ENCODE measurements around the gene PRODH2.

PRODH2 gene

GRCh38 chr19:35757231-35757748, 55.4 kb downstream of the PRODH2 start:
- no peak for DNase-seq

- DNase-seq: no peak
Observed at GRCh38 chr19:35756377-35757230, 56.0 kb downstream of the PRODH2 start, which contains the start of gene HSPB6. Gene HSPB6 (minus strand): TSS chr19:35757029. CDS start chr19:35757008, 21 bp downstream.

GRCh38 chr19:35755550-35756376, 56.9 kb downstream of the PRODH2 start:
- DNase-seq: no peak

- DNase-seq: no peak
Observed at GRCh38 chr19:35755131-35755549, 57.5 kb downstream of the PRODH2 start.

GRCh38 chr19:35754370-35755130, 58.1 kb downstream of the PRODH2 start:
- DNase-seq: no peak

- DNase-seq: no peak
Observed at GRCh38 chr19:35753634-35754369, 58.8 kb downstream of the PRODH2 start.

GRCh38 chr19:35752746-35753350, 59.8 kb downstream of the PRODH2 start:
- no peak for DNase-seq

- no peak for DNase-seq
Observed at GRCh38 chr19:35751839-35752745, 60.6 kb downstream of the PRODH2 start.

GRCh38 chr19:35750167-35750566, 62.5 kb downstream of the PRODH2 start:
- no peak for DNase-seq
